GM21737 (cell line): Measurements from ENCODE around the gene TCP10L.
"Not testable (repeated sequence)": the region's sequence is repeated elsewhere in the genome, so short reads cannot be mapped to it uniquely, and the experiment has no call there.

Experiments
- ATAC-seq: cut with Tn5 transposase; IDR thresholded peaks from one replicate; pipeline ENCODE4 v1.9.1; 2021; ENCODE audit warnings: mild to moderate bottlenecking, moderate library complexity; ENCODE audit not compliant: unreplicated experiment

The TCP10L gene

GRCh38 chr21:32587120-32587519 is 1.8 kb upstream of the TCP10L start:
- ATAC-seq, result no peak

- ATAC-seq, result no peak
These were observed 647 bp upstream of the TCP10L start for GRCh38 chr21:32585970-32586369.

- ATAC-seq, result no peak
These were observed 851 bp downstream of the TCP10L start for GRCh38 chr21:32584472-32584871.

GRCh38 chr21:32581732-32582131 is 3.6 kb downstream of the TCP10L start:
- ATAC-seq, result no peak

- no peak for ATAC-seq
These were observed 4.4 kb downstream of the TCP10L start for GRCh38 chr21:32580949-32581348.

- no peak for ATAC-seq
These were observed 7.1 kb downstream of the TCP10L start for GRCh38 chr21:32578107-32578691.

GRCh38 chr21:32576011-32576410 is 9.3 kb downstream of the TCP10L start:
- ATAC-seq, result no peak

- ATAC-seq, result no peak
These were observed 10.1 kb downstream of the TCP10L start for GRCh38 chr21:32574946-32575925.

- ATAC-seq, result no peak
These were observed 12.5 kb downstream of the TCP10L start for GRCh38 chr21:32572574-32573420.

GRCh38 chr21:32570456-32570855 is 14.9 kb downstream of the TCP10L start:
- ATAC-seq, result no peak

- no peak for ATAC-seq
These were observed 15.8 kb downstream of the TCP10L start for GRCh38 chr21:32569261-32570230.

- no peak for ATAC-seq
These were observed 17.7 kb downstream of the TCP10L start for GRCh38 chr21:32567626-32568025.

- no peak for ATAC-seq
These were observed 18.5 kb downstream of the TCP10L start for GRCh38 chr21:32566741-32567389.

- ATAC-seq, result no peak
These were observed 19.4 kb downstream of the TCP10L start for GRCh38 chr21:32565856-32566465.

- no peak for ATAC-seq
These were observed 22.4 kb downstream of the TCP10L start for GRCh38 chr21:32562915-32563314.

GRCh38 chr21:32562426-32562825 is 22.9 kb downstream of the TCP10L start:
- ATAC-seq, result no peak

GRCh38 chr21:32561476-32561875 is 23.8 kb downstream of the TCP10L start:
- ATAC-seq, result not testable (repeated sequence)

- no peak for ATAC-seq
These were observed 24.4 kb downstream of the TCP10L start for GRCh38 chr21:32560896-32561295.

- ATAC-seq, result no peak
These were observed 26.2 kb downstream of the TCP10L start for GRCh38 chr21:32559006-32559610.
